Ishikawa (cell line): ENCODE results near the gene RHOBTB3.

Source experiments
- CEBPB ChIP-seq: IDR thresholded peaks from 2 replicates; pipeline ENCODE4 v1.6.1; 2012
- CREB1 ChIP-seq: IDR thresholded peaks from 2 replicates; pipeline ENCODE4 v1.6.1; 2012; ENCODE audit warnings: low read depth
- EGR1 ChIP-seq: IDR thresholded peaks from 2 replicates; pipeline ENCODE4 v1.6.1; 2012
- EP300 ChIP-seq: IDR thresholded peaks from 2 replicates; pipeline ENCODE4 v1.6.1; 2012; ENCODE audit warnings: borderline replicate concordance
- FOXM1 ChIP-seq: IDR thresholded peaks from 2 replicates; pipeline ENCODE4 v1.6.1; 2012; ENCODE audit warnings: low read depth, borderline replicate concordance
- NFIC ChIP-seq: IDR thresholded peaks from 2 replicates; pipeline ENCODE4 v1.6.1; 2012
- RAD21 ChIP-seq: IDR thresholded peaks from 2 replicates; pipeline ENCODE4 v1.6.1; 2012; ENCODE audit warnings: low read depth
- TAF1 ChIP-seq: IDR thresholded peaks from 2 replicates; pipeline ENCODE4 v1.6.1; 2012; ENCODE audit warnings: low read depth, mild to moderate bottlenecking
- TCF12 ChIP-seq: IDR thresholded peaks from 2 replicates; pipeline ENCODE4 v1.6.1; 2012; ENCODE audit warnings: low read depth
- TEAD4 ChIP-seq: IDR thresholded peaks from 2 replicates; pipeline ENCODE4 v1.6.1; 2012
- YY1 ChIP-seq: IDR thresholded peaks from 2 replicates; pipeline ENCODE4 v1.6.1; 2012; ENCODE audit warnings: low read depth
- ZBTB7A ChIP-seq: IDR thresholded peaks from 2 replicates; pipeline ENCODE4 v1.6.1; 2012; ENCODE audit warnings: low read depth
- TF ChIP-seq, protein P1 (sequence below): IDR thresholded peaks from 2 replicates; pipeline ENCODE4 v1.6.1; 2012
- TF ChIP-seq, protein P2 (sequence below): IDR thresholded peaks from 2 replicates; pipeline ENCODE4 v1.6.1; 2012
- TF ChIP-seq, protein P3 (sequence below): IDR thresholded peaks from 2 replicates; pipeline ENCODE4 v1.6.1; 2012; ENCODE audit warnings: low read depth, mild to moderate bottlenecking

RHOBTB3 gene

DNA sequence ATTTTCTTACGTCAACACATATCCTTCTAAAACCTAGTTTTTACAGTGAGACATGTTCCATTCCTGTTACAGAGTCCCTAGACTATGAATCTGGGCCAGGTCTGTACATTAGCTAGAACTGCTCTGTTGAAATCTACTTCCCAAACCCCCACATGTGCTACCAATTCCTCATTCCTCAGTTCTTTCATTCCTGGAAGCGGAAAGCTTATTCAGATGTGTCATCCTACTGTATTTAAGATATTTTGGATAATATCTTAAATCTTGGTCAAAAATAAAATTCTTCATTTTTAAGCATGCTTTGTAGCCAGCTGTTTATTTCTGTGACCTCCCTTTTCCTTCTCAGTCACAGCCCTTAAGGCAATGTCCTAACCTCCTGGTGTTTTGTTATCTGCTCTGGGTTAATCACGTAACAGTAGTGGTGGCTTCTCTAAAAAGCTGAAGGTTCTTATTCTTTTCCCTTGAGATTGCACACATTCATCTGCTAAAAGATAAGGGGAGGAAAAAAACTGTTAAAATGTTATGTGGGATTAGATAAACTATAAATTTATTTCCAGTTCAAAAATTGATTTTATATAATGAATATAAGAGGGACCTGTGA is 55.8 kb downstream of the RHOBTB3 start:
- TF ChIP-seq RAD21 (no peak), NFIC (no peak), TAF1 (no peak), EP300 (no peak), CREB1 (no peak)
- TF ChIP-seq, protein P1, sequence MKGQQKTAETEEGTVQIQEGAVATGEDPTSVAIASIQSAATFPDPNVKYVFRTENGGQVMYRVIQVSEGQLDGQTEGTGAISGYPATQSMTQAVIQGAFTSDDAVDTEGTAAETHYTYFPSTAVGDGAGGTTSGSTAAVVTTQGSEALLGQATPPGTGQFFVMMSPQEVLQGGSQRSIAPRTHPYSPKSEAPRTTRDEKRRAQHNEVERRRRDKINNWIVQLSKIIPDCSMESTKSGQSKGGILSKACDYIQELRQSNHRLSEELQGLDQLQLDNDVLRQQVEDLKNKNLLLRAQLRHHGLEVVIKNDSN: no peak

DNA sequence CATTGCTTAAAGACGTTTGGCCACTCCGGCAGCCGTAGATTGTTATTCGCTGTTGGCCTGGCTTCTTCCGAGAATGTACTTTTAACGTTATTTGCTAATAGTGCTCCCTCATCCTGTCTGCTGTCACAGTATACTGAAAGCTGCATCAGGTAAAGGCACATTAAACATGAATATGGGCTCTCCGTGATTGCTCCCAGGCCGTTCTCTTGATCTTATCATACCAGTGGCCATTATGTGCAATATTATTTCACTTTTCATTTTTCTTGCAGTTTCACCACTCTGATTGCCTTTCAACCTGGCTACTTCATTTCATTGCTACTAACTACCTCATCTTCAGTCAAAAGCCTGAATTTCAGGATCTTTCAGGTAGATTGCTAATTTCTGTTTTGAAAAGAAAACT is 57.4 kb downstream of the RHOBTB3 start:
- TF ChIP-seq YY1 (no peak), RAD21 (no peak), TCF12 (no peak), TAF1 (no peak), ZBTB7A (no peak), NFIC (no peak), FOXM1 (no peak), CREB1 (no peak)
- TF ChIP-seq, protein P2, sequence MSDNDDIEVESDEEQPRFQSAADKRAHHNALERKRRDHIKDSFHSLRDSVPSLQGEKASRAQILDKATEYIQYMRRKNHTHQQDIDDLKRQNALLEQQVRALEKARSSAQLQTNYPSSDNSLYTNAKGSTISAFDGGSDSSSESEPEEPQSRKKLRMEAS: no peak
- TF ChIP-seq, protein P1: no peak

DNA sequence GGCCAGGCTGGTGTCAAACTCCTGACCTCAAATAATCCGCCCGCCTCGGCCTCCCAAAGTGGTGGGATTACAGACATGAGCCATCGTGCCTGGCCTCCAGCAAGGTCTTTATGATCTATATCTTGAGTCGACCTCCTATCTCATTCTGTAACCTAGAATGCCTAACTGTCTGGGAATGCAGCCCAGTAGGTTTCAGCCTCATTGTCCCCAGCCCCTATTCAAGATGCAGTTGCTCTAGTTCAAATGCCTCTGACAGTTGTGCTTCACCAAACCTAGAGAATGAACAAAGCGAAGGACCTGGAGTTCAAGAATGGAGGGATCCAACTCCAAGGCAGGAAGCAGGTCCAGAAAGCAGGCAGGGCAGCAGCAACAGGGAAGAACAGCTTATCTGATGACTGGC is 60.6 kb downstream of the RHOBTB3 start:
- TF ChIP-seq CEBPB (no peak), EP300 (no peak), TEAD4 (no peak), FOXM1 (no peak), TAF1 (no peak), TCF12 (no peak), ZBTB7A (no peak), CREB1 (no peak), NFIC (no peak), YY1 (no peak), RAD21 (no peak)
- TF ChIP-seq, protein P2: no peak
- TF ChIP-seq, protein P3, sequence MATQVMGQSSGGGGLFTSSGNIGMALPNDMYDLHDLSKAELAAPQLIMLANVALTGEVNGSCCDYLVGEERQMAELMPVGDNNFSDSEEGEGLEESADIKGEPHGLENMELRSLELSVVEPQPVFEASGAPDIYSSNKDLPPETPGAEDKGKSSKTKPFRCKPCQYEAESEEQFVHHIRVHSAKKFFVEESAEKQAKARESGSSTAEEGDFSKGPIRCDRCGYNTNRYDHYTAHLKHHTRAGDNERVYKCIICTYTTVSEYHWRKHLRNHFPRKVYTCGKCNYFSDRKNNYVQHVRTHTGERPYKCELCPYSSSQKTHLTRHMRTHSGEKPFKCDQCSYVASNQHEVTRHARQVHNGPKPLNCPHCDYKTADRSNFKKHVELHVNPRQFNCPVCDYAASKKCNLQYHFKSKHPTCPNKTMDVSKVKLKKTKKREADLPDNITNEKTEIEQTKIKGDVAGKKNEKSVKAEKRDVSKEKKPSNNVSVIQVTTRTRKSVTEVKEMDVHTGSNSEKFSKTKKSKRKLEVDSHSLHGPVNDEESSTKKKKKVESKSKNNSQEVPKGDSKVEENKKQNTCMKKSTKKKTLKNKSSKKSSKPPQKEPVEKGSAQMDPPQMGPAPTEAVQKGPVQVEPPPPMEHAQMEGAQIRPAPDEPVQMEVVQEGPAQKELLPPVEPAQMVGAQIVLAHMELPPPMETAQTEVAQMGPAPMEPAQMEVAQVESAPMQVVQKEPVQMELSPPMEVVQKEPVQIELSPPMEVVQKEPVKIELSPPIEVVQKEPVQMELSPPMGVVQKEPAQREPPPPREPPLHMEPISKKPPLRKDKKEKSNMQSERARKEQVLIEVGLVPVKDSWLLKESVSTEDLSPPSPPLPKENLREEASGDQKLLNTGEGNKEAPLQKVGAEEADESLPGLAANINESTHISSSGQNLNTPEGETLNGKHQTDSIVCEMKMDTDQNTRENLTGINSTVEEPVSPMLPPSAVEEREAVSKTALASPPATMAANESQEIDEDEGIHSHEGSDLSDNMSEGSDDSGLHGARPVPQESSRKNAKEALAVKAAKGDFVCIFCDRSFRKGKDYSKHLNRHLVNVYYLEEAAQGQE: no peak
- TF ChIP-seq, protein P1: no peak

DNA sequence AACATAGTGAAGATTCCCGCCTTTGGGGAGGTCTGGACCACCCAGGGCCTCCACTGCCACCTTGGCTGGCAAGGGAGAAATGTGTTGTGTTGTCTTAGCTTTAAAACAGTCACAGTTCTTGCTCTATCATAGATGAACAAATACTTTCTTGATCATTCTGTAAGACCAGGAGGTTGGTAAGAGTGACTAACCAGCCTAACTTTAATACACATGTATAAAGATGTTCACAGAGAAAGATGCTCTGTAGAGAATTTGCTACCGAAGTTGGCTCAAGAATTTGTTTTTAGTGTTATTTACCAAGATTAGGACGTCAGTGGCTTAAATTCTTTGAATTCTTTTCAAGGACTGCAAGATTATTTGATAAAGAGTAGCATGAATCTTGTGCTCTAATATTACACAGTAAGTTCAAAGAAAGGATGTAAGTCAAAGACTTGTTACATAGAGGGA is 63.0 kb downstream of the RHOBTB3 start:
- TF ChIP-seq ZBTB7A (no peak), CREB1 (no peak)

DNA sequence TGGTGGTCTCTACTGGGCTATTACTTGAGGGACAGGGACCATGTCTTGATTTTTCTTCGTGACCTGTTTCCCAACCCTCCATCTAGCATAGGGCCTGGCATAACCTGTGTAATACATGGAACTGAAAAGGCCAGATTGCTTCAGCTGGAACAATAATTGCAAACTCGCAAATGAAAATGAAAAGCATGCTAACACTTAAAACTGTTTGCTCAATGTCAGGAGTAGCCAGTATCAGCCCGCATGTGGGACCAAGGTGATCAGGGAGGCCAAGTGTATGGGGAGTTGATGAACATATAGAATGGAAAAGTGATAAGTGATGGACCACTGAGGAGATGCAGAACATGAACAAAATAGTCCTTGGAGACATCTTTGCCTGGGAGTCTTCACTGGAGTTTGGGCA is 66.2 kb downstream of the RHOBTB3 start:
- TF ChIP-seq, protein P2: no peak
- TF ChIP-seq TCF12: no peak
- TF ChIP-seq NFIC: no peak
- no peak for TF ChIP-seq TEAD4
- no peak for TF ChIP-seq EP300
- TF ChIP-seq TAF1: no peak
- no peak for TF ChIP-seq RAD21
- no peak for TF ChIP-seq ZBTB7A
- no peak for TF ChIP-seq CEBPB
- no peak for TF ChIP-seq CREB1
- no peak for TF ChIP-seq YY1
- no peak for TF ChIP-seq FOXM1
- TF ChIP-seq EGR1: no peak
- TF ChIP-seq, protein P1: no peak
- TF ChIP-seq, protein P3: no peak
